ENCODE results near the gene DIPK2B.

DIPK2B gene

GRCh38 chrX:45164021-45164621, 36.6 kb downstream of the DIPK2B start:
- no peak for DNase-seq (ENCODE audit: low read depth in 2 of 2)

GRCh38 chrX:45157647-45158046, 43.0 kb downstream of the DIPK2B start:
- no peak for DNase-seq (ENCODE audit: low read depth in 2 of 2)

- DNase-seq (ENCODE audit: low read depth in 2 of 2), result no peak
Observed at GRCh38 chrX:45154462-45154861, 46.2 kb downstream of the DIPK2B start.

GRCh38 chrX:45154033-45154360, 46.7 kb downstream of the DIPK2B start:
- no peak for DNase-seq (ENCODE audit: low read depth in 2 of 2)
